Measurements from ENCODE around the gene SLC28A1. TPM values are rescaled to one million over a fixed set of nuclear protein-coding genes. Genes with fewer than 3 reads are reported as not detected.

Gene SLC28A1
- total RNA-seq, 1 donor from 2014 or later: not detected

GRCh38 chr15:84942456-84942855, 58.0 kb downstream of the SLC28A1 start:
- Mint-ChIP-seq H3K4me1 (ENCODE audit: low read depth, unreplicated experiment) (no peaks in the 10 kb centered on the region), H3K4me3 (ENCODE audit: unreplicated experiment) (no peak overlapping the region), H3K9me3 (ENCODE audit: unreplicated experiment) (no peaks in the 10 kb centered on the region), H3K27ac (ENCODE audit: unreplicated experiment) (no peak overlapping the region), H3K36me3 (ENCODE audit: low read depth, unreplicated experiment) (no peaks in the 10 kb centered on the region), H3K27me3 (ENCODE audit: low read depth, unreplicated experiment) (peaks cover 4% of the 10 kb centered on the region)
- no peak for DNase-seq (ENCODE audit: low read depth)
- Histone ChIP-seq H3K9me3 (ENCODE audit: insufficient read depth, low read depth, low read length) (no peaks in the 10 kb centered on the region), H3K27ac (ENCODE audit: low read depth, low read length) (no peak overlapping the region), H3K4me1 (ENCODE audit: insufficient read depth, low read length) (no peaks in the 10 kb centered on the region), H3K27me3 (ENCODE audit: insufficient read depth, low read length) (no peaks in the 10 kb centered on the region), H2AFZ (ENCODE audit: low read depth, low read length) (no peak overlapping the region), H4K20me1 (ENCODE audit: insufficient read depth, low read length) (no peaks in the 10 kb centered on the region), H3K4me2 (ENCODE audit: low read length) (no peak overlapping the region), H3K4me3 (ENCODE audit: insufficient read depth, low read depth, low read length) (no peak overlapping the region), H3K9ac (ENCODE audit: low read length) (no peak overlapping the region), H3K36me3 (ENCODE audit: insufficient read depth, low read length) (no peaks in the 10 kb centered on the region), H3K79me2 (ENCODE audit: insufficient read depth, low read length) (no peaks in the 10 kb centered on the region)
- FAIRE-seq: no peak
- TF ChIP-seq EZH2 (IDR thresholded peaks at IDR 0.05; ENCODE audit: insufficient read depth, low read length): no peak
- TF ChIP-seq CTCF (IDR thresholded peaks at IDR 0.05; ENCODE audit: insufficient read depth, low read depth, low read length): no peak

GRCh38 chr15:84944311-84944710, 59.8 kb downstream of the SLC28A1 start:
- H3K4me1 ChIP-seq (ENCODE audit: insufficient read depth, low read length): peaks cover 16% of the 10 kb centered on the region
- H3K4me2 ChIP-seq (ENCODE audit: low read length): no peak overlapping the region
- FAIRE-seq (no peak), DNase-seq (ENCODE audit: low read depth) (no peak)
- H3K36me3 ChIP-seq (ENCODE audit: insufficient read depth, low read length): no peaks in the 10 kb centered on the region
- Mint-ChIP-seq H3K27ac (ENCODE audit: unreplicated experiment) (no peak overlapping the region), H3K4me1 (ENCODE audit: low read depth, unreplicated experiment) (peaks cover 11% of the 10 kb centered on the region), H3K27me3 (ENCODE audit: low read depth, unreplicated experiment) (peaks cover 3% of the 10 kb centered on the region), H3K36me3 (ENCODE audit: low read depth, unreplicated experiment) (no peaks in the 10 kb centered on the region), H3K9me3 (ENCODE audit: unreplicated experiment) (no peaks in the 10 kb centered on the region), H3K4me3 (ENCODE audit: unreplicated experiment) (no peak overlapping the region)
- no peaks in the 10 kb centered on the region for H3K79me2 ChIP-seq (ENCODE audit: insufficient read depth, low read length)
- H3K27ac ChIP-seq (ENCODE audit: low read depth, low read length): no peak overlapping the region
- TF ChIP-seq CTCF (IDR thresholded peaks at IDR 0.05; ENCODE audit: insufficient read depth, low read depth, low read length): no peak
- TF ChIP-seq EZH2 (IDR thresholded peaks at IDR 0.05; ENCODE audit: insufficient read depth, low read length): no peak
- H3K9me3 ChIP-seq (ENCODE audit: insufficient read depth, low read depth, low read length): no peaks in the 10 kb centered on the region
- H3K9ac ChIP-seq (ENCODE audit: low read length): no peak overlapping the region
- H2AFZ ChIP-seq (ENCODE audit: low read depth, low read length): no peak overlapping the region
- no peak overlapping the region for H3K4me3 ChIP-seq (ENCODE audit: insufficient read depth, low read depth, low read length)
- no peaks in the 10 kb centered on the region for H4K20me1 ChIP-seq (ENCODE audit: insufficient read depth, low read length)
- H3K27me3 ChIP-seq (ENCODE audit: insufficient read depth, low read length): no peaks in the 10 kb centered on the region

GRCh38 chr15:84944861-84945260, 60.4 kb downstream of the SLC28A1 start:
- TF ChIP-seq EZH2 (IDR thresholded peaks at IDR 0.05; ENCODE audit: insufficient read depth, low read length) (no peak), CTCF (IDR thresholded peaks at IDR 0.05; ENCODE audit: insufficient read depth, low read depth, low read length) (no peak)
- peaks cover 3% of the 10 kb centered on the region for H3K27me3 Mint-ChIP-seq (ENCODE audit: low read depth, unreplicated experiment)
- Histone ChIP-seq H3K4me2 (ENCODE audit: low read length) (no peak overlapping the region), H3K36me3 (ENCODE audit: insufficient read depth, low read length) (no peaks in the 10 kb centered on the region), H3K4me1 (ENCODE audit: insufficient read depth, low read length) (peaks cover 16% of the 10 kb centered on the region), H4K20me1 (ENCODE audit: insufficient read depth, low read length) (no peaks in the 10 kb centered on the region), H3K27ac (ENCODE audit: low read depth, low read length) (no peak overlapping the region), H2AFZ (ENCODE audit: low read depth, low read length) (no peak overlapping the region), H3K79me2 (ENCODE audit: insufficient read depth, low read length) (no peaks in the 10 kb centered on the region), H3K27me3 (ENCODE audit: insufficient read depth, low read length) (no peaks in the 10 kb centered on the region), H3K4me3 (ENCODE audit: insufficient read depth, low read depth, low read length) (no peak overlapping the region), H3K9me3 (ENCODE audit: insufficient read depth, low read depth, low read length) (no peaks in the 10 kb centered on the region), H3K9ac (ENCODE audit: low read length) (no peak overlapping the region)
- H3K4me3 Mint-ChIP-seq (ENCODE audit: unreplicated experiment): no peak overlapping the region
- no peak overlapping the region for H3K27ac Mint-ChIP-seq (ENCODE audit: unreplicated experiment)
- DNase-seq (ENCODE audit: low read depth) (no peak), FAIRE-seq (no peak)
- H3K4me1 Mint-ChIP-seq (ENCODE audit: low read depth, unreplicated experiment): peaks cover 11% of the 10 kb centered on the region
- H3K9me3 Mint-ChIP-seq (ENCODE audit: unreplicated experiment): no peaks in the 10 kb centered on the region
- H3K36me3 Mint-ChIP-seq (ENCODE audit: low read depth, unreplicated experiment): no peaks in the 10 kb centered on the region
